HG03095 (cell line): ENCODE data around the gene CFAP61.
A peak's percentile ranks its signal among the peaks of the same experiment; 100 is the strongest.
"Not testable (repeated sequence)": the region's sequence is repeated elsewhere in the genome, so short reads cannot be mapped to it uniquely, and the experiment has no call there.

Experiments used
- ATAC-seq: cut with Tn5 transposase; IDR thresholded peaks from one replicate; pipeline ENCODE4 v1.9.1; 2021; ENCODE audit warnings: moderate library complexity; ENCODE audit not compliant: unreplicated experiment

The CFAP61 gene, protein sequence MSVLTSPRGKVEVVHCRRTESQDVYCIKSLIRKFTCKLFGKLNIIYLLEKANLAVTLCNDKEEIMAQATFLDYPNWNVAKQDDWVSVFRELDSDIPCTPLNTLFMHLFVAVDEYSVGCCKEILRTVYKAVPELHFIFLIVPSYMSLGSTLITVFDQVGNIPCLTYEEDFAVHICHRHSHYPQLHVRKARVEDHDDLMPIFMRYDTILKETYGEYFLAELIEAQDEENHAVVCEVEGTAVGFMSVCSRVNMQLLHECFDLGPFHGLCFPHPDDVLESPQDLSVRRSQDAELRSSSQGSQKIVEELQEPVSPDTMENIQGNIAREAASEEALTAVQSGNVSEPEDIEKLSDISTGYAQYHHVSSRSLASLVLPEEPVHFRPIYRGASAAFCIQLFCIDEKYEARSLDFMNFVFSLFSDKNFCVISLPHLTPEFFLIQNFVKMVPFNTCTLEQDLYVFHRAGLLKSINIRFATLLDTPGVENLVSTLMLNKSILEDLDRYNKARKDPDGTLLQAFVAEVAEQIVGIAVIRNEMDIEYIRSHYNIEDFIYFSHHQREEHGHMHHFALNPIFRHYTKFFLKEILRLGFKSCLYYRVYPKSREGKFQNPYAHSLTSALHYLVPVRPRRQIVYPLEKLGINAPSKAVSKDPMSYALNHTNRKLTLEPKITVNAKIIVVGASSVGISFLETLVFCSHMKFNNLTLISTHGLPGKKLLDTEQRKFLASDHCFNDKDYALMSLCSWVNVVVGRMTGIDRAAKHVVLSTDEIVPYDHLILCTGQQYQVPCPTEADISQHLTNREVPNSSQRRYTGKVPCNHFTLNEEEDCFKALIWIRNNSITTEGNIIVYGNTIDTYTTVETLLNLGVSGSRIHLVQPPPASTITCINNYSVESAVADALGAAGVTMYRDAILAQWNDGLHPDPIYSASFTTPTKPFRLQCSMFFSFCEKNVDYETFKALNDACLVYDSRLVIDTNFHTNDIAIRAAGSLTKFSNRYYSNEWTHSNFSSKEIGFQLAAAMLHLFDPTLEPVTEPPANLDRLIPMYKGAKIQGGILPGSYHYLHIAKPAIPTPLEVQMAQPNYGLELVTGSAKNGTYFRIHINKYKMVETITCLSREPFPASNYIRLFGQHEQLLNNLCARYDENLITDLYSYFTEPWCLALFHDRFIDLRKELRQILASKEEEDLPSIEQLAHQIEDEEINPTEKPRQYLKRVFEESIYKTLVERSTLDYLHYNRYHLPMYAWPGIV

DNA sequence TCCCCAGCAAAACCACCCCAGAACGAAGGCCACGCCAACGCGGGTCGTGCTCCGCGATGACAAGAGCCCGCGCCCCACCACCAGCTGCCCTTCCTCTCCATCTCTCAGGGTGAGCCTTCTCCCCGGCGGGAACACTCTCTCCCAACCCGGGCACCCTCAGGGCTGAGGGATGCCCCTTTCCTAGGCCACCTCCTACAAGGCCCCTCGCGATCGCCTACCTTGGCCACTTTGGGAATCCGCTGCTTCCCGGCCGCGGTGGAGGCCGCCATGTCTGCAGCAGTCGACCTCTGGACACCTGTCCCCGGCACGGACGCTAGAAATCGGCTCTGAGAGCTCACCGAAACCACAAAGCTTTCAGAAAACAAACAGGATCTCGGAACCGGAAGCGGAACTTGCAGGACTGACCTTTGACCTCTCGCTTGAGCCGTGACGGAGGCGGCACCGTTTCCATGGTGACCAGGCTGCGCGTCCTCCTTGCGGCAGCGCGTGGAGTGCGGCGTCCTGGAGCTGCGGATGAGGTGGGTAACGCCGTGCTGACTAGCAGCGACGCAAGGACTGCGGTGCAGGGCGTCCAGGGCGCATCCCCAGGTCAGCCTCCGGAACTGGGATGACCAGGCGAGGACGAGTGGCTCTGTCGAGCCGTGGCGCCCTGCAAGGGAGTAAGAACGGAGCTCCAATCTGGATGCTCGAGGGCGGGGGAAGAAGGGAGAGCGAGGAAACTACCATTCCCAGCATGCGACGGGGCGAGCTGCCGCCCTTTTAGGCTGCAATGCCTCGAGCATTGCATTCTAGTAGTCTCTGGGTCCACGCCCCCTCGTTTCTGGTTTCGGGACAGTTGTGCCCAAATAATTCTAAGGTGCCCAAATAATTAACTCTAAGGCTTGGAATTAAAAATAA lies at the start of gene CFAP61, which contains the start of gene CRNKL1:
CFAP61 (plus strand) TSS at position 459 of the 897 bp plus-strand sequence. CDS start 4,122 bp downstream, outside the sequence.
CRNKL1 (minus strand) TSS at position 393 of the 897 bp plus-strand sequence; CDS start at position 269, 124 bp downstream.
- ATAC-seq, result peak; percentile 91

DNA sequence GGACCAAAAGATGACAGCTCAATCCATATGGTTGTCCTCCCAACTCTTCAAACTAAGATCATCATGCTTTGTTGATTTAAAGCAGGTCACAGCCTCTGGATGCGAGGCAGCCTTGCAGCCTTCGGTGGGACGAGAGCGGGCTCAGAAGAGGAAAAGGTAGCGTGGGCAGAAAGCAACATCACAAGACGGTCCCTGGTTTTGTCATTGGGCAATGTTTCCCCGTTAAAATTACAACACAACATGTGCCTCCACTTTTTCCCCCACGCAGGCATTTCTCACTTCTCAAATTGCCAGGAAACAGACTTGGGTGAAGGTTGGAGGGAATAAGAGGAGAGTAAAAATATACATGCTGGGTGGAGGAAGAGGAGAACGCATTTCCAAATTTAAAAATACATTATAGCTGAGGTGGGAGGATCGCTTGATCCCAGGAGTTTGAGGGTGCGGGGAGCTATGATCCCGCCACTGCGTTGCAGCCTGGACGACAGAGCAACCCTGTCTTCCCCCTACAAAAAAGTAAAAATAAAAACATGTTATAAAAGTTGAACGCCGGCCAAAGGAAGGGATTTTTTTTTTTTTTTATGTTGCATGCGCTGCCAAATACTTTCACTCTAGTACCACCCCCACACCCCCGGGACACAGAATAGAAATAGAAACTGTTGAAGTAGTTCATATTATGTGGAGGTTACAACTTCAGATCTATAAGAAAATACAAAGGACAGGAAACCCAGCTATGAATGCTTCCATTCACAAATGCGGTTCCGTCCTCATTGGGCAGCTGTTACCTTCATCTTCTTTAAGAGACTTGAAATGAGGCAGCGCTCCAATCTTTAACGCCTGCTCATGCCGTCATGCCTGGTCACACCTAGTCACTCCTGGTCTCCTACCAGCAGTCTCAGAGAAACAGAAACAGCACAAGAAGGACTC lies 49.0 kb upstream of the CFAP61 start:
- ATAC-seq, result no peak

GRCh38 chr20:20003955-20004322 lies 48.4 kb upstream of the CFAP61 start:
- not testable (repeated sequence) for ATAC-seq

DNA sequence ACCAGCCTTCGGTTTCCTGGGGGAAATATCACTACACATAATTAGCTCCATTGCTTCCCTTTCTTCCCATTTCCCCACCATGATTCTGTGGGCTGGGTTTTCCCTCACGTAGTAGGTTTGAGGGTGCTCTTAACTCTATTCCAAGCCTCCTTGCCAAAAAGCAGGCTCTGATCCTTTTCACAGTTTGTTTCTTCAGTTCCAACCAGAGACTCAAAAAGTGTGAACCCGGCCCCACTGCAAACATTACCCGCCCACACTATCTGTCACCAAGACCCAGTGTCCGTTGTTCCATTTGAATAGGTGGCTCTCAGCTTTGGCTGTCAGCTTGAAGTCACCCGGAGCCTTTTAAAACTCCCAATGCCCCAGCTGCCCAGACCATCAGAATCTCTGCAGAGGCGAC lies 47.0 kb upstream of the CFAP61 start:
- ATAC-seq, result no peak

GRCh38 chr20:20009784-20010253 lies 42.5 kb upstream of the CFAP61 start:
- no peak for ATAC-seq

- ATAC-seq, result no peak
Measured at GRCh38 chr20:20010639-20011500, 41.5 kb upstream of the CFAP61 start.

DNA sequence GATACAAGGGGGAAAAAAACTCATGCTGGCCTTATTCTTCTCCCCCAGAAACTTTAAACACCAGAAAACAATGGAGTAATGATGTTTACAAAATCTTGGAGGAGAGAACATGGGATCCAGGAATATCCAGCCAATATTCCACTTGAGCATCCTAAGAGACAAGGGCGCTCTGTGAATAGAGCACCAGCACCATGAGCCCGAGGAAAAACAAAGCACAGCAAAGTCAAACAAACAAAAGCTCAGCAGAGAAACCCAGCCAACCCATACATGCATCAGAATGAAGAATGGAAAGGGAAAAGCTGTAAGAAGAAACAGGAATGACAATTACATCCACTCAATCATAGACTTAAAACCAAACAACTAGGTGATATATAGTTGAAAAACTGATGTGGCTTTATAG lies 39.8 kb upstream of the CFAP61 start:
- no peak for ATAC-seq

DNA sequence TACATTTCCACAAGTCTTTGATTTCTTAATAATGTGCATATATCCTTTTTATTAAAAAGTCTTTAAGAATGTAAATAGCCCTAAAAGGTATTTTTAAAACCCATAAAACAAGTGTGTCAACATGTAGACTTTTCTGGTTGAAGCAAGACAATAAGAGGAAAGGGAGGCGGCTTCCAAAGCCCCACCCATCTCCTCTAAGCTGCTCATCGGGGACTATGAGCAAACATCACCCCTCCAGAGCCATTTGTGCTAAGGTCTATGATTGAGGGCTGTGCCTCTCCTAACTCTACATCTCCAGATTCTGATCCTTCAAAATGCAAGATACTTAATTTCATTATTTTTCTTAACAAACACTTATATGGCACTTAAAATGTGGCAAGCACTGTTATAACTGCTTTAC lies 37.7 kb upstream of the CFAP61 start:
- ATAC-seq, result no peak

GRCh38 chr20:20017001-20017843 lies 35.1 kb upstream of the CFAP61 start, which contains the start of gene NAA20:
TSS of gene NAA20 (plus strand) at chr20:20017362. CDS start at chr20:20017397, 35 bp downstream.
- peak; percentile 99 for ATAC-seq

DNA sequence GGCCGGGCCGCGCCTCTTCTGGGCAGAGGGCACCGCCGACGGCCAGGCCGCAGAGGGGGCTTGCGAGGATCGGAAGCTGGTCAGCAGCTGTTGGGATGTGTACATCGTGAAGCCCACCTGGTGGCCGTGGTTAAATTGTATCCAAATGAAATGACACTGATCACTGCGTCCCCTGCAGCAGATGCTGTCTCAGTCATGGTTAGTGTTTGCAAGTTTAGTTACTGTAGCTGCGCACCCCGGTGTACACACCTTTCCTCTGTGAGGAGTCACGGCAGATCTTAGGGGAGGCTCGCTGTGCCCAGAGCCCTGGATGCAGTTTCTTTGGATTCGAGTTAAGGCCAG lies 34.5 kb upstream of the CFAP61 start:
- ATAC-seq, result no peak

- no peak for ATAC-seq
Measured at GRCh38 chr20:20018366-20018765, 34.0 kb upstream of the CFAP61 start.

DNA sequence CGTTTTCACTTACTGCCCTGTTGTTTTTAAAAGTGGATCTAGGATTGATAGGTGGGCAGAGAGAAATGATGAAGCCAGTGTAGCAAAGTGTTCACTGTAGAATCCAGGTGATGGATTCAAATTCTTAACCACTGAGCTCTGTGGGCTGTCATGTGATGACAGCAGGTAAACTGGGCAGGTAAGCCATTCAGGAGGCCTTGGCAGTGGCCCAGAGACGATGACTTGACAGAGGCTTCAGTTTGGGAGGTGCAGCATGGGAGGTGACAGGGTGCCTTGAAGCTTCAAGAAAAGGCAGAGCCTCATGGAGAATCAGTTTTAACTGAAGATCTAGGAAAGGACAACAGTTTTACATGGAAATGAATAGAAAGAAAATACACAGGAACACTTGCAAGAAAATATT lies 33.2 kb upstream of the CFAP61 start:
- ATAC-seq, result no peak

DNA sequence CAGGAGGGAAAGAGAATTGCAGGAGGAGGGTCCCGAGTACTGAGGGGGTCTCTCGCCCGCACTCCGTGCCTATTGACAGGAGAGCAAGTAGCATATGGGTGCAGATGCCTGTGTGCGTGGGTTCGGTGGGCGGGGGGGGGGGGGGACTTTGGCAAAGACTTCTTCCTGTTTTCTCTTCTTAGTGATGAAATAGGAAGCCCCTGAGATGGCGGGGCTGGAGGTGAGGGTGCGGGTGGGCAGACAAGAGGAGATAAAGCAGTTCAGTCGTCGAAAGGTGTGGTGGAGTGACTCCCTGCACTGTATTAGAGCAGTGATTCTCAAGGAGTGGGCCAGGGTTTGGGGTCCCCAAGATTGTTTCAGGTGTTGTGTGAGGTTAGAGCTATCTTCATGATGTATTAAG lies 31.4 kb upstream of the CFAP61 start:
- ATAC-seq, result no peak

GRCh38 chr20:20021835-20022234 lies 30.5 kb upstream of the CFAP61 start:
- no peak for ATAC-seq

DNA sequence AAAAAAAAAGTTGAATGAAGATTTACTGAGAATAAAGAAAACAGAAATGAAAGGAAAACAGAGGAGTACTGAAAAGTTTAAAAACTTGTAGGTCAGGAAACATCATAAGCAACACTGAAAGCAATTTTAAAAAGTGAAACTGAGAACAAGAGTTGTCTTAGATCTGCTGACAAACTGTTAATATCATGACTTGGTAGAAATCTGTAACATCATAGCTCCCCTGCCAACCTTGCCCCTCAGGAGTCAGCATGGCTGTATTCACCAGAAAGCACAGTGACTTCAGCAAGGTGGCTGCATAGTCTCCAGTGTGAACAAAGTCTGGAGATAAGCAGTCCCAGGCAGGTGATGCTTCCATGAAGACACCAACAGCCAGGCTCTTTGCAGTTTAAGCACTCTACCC lies 29.8 kb upstream of the CFAP61 start:
- peak; percentile 71 for ATAC-seq

DNA sequence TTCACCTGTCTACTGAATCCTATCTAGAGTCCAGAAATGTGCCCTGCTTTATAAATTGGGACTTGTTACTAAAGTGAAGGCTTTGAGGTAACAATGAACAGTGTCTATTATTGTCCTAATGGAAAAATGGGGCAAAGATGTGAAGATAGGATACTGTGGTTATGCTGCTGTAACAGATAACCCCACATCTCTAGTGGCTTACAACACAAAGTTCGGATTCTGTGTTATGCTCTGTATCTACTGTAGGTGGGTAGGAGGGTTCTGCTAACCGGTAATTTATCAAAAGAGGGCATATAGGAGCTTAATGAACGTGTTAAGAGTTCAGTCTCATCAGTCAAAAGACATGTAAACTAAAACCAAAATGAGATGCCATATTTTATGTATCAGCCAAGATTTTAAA lies 28.9 kb upstream of the CFAP61 start:
- ATAC-seq, result no peak

DNA sequence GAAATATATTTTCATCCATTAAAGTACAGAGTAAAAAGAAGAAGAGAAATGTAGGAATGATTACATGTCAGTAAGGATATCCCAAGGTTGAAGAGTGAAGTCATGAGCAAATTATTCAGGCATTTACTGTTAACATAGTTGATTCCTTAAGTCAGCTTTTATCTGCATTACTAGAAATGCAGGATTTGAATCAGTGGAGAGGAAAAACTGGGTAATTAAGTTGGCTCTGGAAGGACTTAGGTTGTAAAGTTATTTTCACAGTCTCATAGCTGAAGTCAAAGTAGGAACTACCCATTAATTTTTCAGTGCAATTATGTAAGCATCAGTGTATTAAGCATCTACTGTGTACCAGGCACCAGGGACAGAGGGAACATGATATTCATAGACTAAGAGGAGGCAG lies 27.4 kb upstream of the CFAP61 start:
- ATAC-seq, result no peak
